Amniotic stem cell (primary cell): Measurements from ENCODE around the gene DNMT3A.

Source experiments
- DNase-seq: peaks from one replicate; lab custom pipeline; 2025; lab: John Stamatoyannopoulos, UW

Gene DNMT3A

DNA sequence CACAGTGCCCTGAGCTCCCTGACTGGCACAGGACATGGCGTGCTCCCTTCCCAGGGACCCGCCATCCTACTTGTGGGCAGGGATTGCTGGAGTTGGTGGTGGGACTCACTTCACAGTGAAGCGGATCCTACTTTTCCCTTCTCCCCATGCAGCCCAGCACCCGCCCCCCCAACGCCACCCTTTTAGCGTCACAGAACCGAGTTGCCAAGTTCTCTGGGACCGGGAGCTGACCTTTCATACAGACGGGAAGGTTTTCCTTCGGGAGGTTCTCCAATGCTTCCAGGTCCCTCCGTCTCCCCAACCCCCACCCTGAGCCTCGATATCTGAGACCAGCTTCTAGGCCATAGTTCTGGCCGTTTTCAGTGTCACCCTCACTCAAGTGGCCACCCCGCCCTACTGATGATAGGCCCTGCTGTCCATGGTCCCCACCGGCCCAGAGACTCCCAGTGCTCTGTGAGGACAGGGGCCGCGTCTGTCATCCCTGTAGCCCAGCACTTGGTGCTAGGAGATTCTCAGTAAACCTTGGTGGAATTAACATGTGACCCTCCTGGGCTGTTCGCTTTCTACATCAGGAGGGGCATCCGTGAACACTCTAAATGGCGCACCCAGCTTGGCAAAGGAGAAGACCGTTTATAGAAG, 1.6 kb upstream of the DNMT3A start:
- no peak for DNase-seq

DNA sequence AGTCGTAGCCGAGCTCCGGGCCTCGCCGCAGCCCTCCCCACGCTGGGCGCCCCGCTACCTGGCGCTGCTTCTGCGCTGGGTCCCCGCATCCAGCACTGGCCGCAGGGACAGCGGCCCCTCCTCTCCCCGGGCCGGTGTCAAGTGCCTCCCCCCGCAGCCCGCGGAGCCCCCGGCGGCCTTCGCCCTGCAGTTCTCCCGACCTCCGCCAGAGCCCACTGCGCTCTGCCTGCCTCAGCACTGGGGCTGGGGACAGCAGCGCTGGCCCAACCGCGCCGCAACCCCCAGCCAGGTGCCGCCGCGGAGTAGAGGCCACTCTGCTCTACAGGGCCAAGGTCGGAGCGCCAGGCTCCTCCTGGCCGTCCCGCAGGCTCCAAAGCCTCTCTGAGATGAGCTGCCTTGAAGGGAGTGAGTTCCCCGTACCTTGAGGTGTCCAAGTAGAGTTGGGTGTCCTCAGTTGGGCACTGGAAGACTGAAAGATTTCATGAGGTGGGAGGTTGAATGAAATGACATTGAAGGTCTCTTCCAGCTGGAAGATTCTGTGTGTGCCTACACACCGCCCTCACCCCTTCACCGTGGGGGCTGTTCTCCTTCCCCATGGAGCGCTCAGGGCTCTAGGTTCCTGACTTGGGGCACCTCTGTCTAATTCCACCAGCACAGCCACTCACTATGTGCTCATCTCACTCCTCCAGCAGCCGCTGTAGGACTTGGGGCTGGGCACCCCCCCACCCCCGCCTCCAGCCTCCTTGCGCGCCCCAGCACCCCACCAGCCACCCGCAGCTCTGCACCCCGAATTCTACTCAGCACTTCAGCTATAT, 854 bp upstream of the DNMT3A start:
- DNase-seq = peak; percentile 44

GRCh38 chr2:25341011-25341727, 556 bp downstream of the DNMT3A start:
- DNase-seq = no peak

GRCh38 chr2:25340181-25340921, 1.4 kb downstream of the DNMT3A start:
- no peak for DNase-seq

DNA sequence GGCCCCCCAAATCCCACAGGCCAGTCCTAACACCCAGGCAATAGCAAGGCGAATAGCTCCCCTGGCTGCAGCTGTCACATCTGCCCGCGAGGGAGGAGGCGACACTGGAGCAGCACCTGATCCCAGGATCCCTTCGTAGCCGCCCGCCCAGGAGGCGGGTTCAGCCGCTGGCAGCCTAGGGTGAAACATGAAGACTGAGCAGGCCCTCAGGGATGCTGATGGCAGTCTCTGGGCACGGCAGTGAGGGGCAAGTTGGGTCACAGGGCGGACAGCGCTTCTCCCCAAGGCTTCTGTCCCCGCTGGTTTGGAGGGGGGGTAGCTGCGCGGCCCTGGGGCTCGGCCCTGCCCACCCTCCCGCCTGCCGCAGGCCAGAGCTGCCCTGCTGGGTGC, 1.9 kb downstream of the DNMT3A start:
- DNase-seq = no peak

DNA sequence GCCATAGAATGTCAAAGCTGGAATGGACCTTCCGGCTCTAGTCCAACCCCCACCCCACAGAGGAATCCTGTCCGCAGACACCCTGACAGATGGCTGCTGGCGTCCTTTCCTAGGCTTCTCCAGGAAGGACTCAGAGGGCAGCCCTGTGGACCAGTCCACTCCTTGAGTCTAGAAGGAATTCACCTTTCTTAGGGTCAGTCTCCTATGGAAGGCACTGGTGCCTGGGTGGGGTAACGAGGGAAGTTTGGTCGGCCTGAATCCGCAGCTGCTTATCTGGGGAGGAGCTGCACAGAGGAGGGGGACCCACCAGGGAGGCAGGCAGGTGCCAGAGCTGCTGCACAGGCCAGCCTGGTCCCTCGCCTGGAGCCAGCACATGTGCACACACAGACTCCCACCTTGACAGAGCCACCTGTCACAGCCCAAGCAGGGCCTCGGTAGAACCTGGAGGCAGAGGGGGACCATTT, 2.5 kb downstream of the DNMT3A start:
- no peak for DNase-seq

DNA sequence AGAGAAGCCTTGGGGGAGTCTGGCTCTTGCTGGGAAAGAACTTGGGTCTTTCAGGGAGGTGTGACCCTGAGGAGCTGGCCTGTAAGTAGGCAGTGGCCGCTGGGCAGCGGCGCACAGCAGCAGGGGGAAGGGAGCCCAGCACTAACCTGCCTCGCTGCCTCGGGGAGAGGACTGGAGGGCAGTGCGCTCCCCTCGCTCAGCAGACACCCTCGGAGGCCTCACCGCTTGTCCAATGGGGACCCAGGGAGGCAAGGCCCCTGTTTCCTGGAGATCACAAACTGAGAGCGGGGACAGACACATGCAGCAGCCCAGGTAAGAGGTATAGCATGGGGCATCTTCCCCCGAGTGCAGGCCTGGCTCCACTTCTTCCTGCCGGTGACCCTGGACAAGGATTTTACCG, 3.3 kb downstream of the DNMT3A start:
- DNase-seq = no peak

DNA sequence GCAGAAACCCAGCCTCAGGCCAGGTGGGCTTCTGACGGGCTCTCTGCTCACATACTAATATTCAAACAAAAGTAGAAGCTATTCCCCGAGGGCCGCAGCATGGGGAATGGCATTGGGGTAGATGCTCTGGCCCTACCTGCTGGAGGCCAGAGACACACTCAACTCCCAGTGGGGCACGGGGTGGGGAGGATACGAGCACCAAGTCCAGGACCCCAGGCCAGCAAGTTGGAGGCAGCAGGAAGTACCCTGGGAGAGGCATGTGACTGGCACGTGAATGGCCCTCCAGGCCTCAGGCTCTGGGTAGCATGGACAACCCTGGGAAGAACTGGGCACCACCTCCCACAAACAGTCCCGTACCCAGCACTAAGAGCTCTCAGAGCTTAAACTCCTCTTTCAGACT, 3.8 kb downstream of the DNMT3A start:
- no peak for DNase-seq

GRCh38 chr2:25337276-25337675, 4.4 kb downstream of the DNMT3A start:
- no peak for DNase-seq

GRCh38 chr2:25336383-25336841, 5.3 kb downstream of the DNMT3A start:
- no peak for DNase-seq

DNA sequence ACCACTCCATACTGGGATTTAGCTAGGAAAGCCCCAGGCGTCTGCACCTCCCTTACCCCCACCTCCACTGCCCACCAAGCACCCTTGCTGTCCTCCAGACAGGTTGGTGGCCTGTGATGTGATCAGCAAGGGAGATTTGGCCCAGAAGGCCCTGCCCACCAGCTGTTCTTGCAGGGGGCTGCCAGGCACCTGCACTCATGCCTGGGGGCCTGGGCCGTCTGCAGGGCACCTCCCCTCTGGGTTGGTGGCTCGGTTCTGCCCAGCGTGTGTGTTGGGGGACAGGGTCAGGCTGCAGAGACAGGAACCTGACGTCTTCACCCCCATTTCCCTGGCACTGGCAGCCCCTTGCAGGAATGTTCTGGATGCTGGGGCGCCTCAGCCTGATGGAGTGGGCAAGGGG, 5.8 kb downstream of the DNMT3A start:
- DNase-seq = no peak

DNA sequence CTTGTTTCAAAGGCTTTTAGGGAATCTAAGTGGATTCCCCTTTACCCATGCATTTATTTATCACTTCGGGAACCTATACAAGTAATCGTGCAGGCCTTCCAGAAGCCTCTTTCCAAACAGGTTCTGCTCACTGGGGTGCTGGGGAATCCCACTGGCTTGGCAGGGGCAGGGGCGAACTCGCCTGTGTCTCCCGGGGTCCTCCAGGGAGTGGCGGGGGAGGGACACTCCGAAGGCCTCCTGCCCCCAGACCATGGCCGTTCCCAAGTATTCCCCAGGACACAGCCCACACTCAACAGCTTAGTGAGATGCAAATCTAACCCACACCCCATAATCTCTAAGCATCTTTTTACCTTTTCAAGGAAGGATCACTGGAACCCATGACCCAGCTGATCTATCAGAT, 6.5 kb downstream of the DNMT3A start:
- no peak for DNase-seq

DNA sequence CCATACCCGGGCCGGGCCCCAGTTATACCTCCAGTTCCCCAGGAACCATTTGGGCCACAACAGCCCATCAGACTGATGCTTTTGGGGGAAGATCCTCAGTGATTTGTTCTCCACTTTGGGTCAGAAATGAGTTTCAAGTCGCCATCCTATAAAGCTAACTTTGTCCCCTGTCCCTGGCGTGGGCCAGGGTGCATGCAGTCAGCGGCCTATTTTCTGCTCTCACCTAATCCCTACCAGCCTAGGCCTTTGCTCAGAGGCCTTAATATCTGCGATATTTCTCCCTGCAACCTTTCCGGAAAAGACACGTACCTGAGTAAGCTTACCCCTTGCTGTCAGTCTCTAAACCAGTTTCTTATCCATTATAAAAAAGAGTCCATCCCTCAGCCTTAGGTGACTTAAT, 7.2 kb downstream of the DNMT3A start:
- DNase-seq = no peak

- no peak for DNase-seq
These were observed 7.7 kb downstream of the DNMT3A start for GRCh38 chr2:25333981-25334380.

- DNase-seq = no peak
These were observed 9.2 kb downstream of the DNMT3A start for GRCh38 chr2:25332571-25332970.

DNA sequence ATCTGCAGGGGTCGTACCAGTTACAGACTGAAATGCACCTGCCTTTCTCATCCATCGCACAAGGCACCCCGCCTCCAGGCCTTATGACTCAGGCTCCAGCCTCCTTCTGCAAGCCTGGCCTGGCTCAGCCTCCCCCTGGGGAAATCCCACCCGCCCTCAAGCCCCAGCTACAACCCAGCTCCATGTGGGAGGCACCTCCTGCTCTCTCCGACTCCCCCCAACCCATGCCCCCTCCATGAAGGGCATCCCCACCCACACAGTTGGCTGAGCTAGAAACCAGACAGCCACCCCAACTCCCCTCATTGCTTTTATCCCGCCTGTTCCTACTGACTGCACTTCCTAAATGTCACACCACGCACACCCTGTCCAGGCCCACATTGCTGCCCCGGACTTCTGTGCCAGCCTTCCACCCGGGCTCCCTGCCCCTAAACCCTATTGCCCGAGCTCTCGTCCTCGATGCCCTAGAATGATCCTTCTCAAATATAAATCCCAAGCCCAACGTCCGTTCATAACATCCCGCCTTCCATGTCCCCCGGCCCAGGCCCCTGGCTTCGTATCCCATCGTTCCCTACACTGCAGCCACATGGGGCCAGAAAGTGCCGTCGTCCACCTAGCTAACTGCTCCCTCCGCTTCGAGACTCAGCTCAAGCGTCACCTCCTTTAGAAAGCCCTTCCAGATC, 9.9 kb downstream of the DNMT3A start:
- DNase-seq = no peak

- DNase-seq = no peak
These were observed 10.8 kb downstream of the DNMT3A start for GRCh38 chr2:25330937-25331336.

DNA sequence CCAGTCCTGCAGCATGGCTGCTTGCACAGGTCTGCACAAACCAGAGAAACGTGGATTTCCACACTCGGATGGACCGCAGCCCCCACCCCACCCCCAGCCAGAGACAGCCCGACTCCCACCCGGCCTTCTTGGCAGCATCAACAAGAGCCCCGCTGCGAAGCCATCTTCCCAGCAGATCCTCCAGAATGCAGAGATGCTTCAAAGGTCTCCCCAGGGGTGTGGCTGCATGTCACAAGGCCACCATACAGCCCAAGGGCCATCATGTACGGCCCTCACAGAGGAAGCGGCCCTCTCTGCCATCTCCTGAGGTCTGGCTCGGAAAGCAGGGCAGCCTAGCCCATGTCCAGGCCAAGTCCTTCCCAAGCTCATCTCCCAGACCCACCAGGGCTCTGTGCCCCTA, 11.5 kb downstream of the DNMT3A start:
- no peak for DNase-seq

DNA sequence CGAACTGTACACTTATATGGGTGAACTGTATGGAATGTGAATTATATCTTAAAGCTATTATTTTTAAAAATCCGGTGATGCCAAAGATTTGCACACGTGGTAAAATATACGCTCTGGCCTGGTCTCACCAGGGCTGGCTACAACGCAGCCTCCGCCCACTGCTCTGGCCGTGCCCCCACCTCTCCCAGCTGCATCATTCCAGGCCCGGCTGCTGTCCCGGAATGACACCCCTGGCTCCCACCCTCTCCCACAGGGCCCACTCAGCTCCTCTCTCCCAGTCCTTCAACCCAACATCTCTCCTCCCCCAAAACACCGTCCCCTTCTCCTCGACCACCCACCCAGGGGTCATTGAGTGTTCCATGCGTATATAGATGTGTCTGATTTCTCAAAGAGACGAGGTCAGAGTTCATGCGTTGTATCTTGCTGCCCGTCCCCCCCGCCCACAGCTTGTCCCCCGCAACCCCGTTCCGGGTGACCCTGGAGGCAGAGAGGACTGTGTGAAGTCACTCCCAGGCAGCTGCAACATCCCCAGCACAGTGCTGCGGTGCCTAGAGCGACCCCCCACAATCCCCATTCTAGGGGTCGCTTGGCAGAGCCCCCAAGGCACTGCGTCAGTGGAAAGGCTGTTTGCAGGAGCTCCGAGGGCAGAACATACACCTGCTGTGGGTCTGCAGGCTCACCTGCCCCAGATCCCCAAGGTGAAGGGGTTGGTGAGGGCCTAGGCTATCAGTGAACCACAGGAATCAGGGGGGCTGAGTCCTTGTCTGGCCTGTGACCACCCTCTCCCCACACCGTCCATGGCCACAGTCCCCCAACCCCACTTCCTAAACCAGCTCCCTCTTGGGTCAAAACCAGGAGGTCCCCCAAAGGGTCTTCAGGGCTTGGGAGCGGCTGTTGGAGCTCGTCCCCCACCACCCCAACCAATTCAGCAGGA, 13.3 kb downstream of the DNMT3A start:
- no peak for DNase-seq

- no peak for DNase-seq
These were observed 15.3 kb downstream of the DNMT3A start for GRCh38 chr2:25326326-25327013.
